Left renal cortex interstitium (tissue), 4 donors: ENCODE measurements around the gene ALG3. TPM values are rescaled to one million over a fixed set of nuclear protein-coding genes. Genes with fewer than 3 reads are reported as not detected.
"Not testable (repeated sequence)": the region's sequence is repeated elsewhere in the genome, so short reads cannot be mapped to it uniquely, and the experiment has no call there.

Experiments used
- DNase-seq, 4 donors: peaks; one replicate each; pipeline ENCODE4 v3.0.0-alpha.2; 2013; ENCODE audit warnings: low read depth in 4 of 4, low spot score in 2 of 4, missing footprints in 1 of 4
- polyA plus RNA-seq, 4 donors: library from polyadenylated mRNA; unstranded; fragments of 120-200 nt; gene quantifications; one replicate each; pipeline ENCODE4 v1.2.1, GENCODE V29; 2013; ENCODE audit not compliant: insufficient read length in 4 of 4

The ALG3 gene
- 10 to 100 TPM; 29.1 to 40.4 (median 34.3) TPM for polyA plus RNA-seq

- peak; percentile 63 to 79 (median 72) for DNase-seq
Measured at GRCh38 chr3:184248454-184249411, at the start of gene ALG3. Gene ALG3, minus strand, starts transcription at chr3:184248962. Its CDS starts 22 bp downstream, at chr3:184248940.

GRCh38 chr3:184296616-184297015 is 47.9 kb upstream of the ALG3 start:
- DNase-seq: no peak

GRCh38 chr3:184295771-184296170 is 47.0 kb upstream of the ALG3 start:
- DNase-seq: no peak

GRCh38 chr3:184291738-184292445 is 43.1 kb upstream of the ALG3 start:
- DNase-seq: no peak

GRCh38 chr3:184291044-184291737 is 42.4 kb upstream of the ALG3 start:
- no peak for DNase-seq

GRCh38 chr3:184290331-184290730 is 41.6 kb upstream of the ALG3 start:
- no peak for DNase-seq

GRCh38 chr3:184289426-184289938 is 40.7 kb upstream of the ALG3 start:
- DNase-seq: no peak

- peak in 1 of 4 donors; percentile 44 for DNase-seq
Measured at GRCh38 chr3:184284696-184285095, 35.9 kb upstream of the ALG3 start.

- no peak for DNase-seq
Measured at GRCh38 chr3:184283681-184284080, 34.9 kb upstream of the ALG3 start.

GRCh38 chr3:184282941-184283340 is 34.2 kb upstream of the ALG3 start:
- DNase-seq: no peak

- DNase-seq: no peak
Measured at GRCh38 chr3:184277366-184277765, 28.6 kb upstream of the ALG3 start.

- no peak for DNase-seq
Measured at GRCh38 chr3:184275961-184276910, 27.5 kb upstream of the ALG3 start, which contains the start of gene ECE2. Gene ECE2, plus strand, starts transcription at chr3:184276022. Its CDS starts 132 bp downstream, at chr3:184276154.

GRCh38 chr3:184275381-184275701 is 26.6 kb upstream of the ALG3 start:
- no peak for DNase-seq

- DNase-seq: no peak
Measured at GRCh38 chr3:184272269-184272668, 23.5 kb upstream of the ALG3 start.

- DNase-seq: not testable (repeated sequence)
Measured at GRCh38 chr3:184267249-184267648, 18.5 kb upstream of the ALG3 start.

GRCh38 chr3:184262764-184263179 is 14.0 kb upstream of the ALG3 start:
- DNase-seq: no peak

GRCh38 chr3:184261854-184262763 is 13.3 kb upstream of the ALG3 start:
- no peak for DNase-seq

- DNase-seq: no peak
Measured at GRCh38 chr3:184261270-184261853, 12.6 kb upstream of the ALG3 start, which contains the start of gene CAMK2N2. Gene CAMK2N2, minus strand, starts transcription at chr3:184261553. Its CDS starts 268 bp downstream, at chr3:184261285.
